NCI-H460 (cell line): Measurements from ENCODE around the gene DDX10. TPM values are rescaled to one million over a fixed set of nuclear protein-coding genes. Genes with fewer than 3 reads are reported as not detected.
"Not testable (repeated sequence)": the region's sequence is repeated elsewhere in the genome, so short reads cannot be mapped to it uniquely, and the experiment has no call there.

ENCODE experiments used
- DNase-seq: peaks from one replicate; pipeline ENCODE4 v3.0.0-alpha.2; 2016; ENCODE audit warnings: low read depth; ENCODE audit errors: extremely low read depth
- polyA plus RNA-seq: library from polyadenylated mRNA; depleted of rRNA; stranded (reverse); fragments of >200 nt; gene quantifications from 2 replicates; pipeline ENCODE4 v1.2.3, GENCODE V29; 2014; cell fraction: nucleus; rRNA removed
- total RNA-seq: library from RNA; depleted of rRNA; stranded (reverse); fragments of >200 nt; shearing (Covaris generic); gene quantifications from 2 replicates; pipeline ENCODE4 v1.2.3, GENCODE V29; 2014; rRNA removed

DDX10 gene
- total RNA-seq = 277 and 301 TPM in 2 replicates
- polyA plus RNA-seq = 54.6 and 68.1 TPM in 2 replicates

DNA sequence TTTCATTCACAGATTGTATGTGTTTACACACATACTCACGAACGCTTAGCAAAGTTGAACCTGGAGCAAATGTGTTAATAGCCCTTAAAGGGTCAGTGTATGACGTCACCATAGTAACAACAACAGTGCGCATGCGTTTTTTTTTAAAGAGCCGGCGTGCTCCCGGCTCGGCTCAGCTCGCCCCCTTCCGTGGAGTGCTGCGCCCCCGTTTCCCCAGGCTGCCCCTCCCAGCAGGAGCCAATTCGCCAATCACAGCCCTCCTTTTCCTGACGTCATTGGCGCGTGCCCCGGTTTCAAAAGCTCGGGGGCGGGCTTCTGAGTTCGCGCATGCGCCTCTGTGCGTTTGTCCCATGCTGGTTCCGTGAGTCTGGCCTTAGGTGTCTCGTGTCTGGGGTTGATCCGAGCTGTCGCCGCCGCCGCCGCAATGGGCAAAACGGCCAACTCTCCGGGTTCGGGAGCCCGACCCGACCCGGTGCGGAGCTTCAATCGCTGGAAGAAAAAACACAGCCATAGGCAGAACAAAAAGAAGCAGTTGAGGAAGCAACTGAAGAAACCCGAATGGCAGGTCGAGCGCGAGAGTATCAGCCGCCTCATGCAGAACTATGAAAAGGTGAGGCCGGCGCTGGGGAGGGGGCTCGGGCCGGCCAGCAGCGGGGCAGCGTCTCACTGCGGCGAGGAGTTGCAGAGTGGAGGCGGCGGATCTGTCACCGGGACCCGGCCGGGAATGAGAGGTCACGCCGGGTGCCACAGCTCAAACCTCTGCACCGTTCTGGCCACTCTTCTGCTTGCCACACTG lies at the start of gene DDX10:
Gene DDX10 (plus strand): TSS at position 340 of the 796 bp plus-strand sequence. CDS start 85 bp downstream, at position 425.
- peak; percentile 96 for DNase-seq

GRCh38 chr11:108616549-108616948 lies 48.3 kb upstream of the DDX10 start:
- DNase-seq = peak; percentile 38

- DNase-seq = no peak
Measured at GRCh38 chr11:108617055-108617454, 47.8 kb upstream of the DDX10 start.

GRCh38 chr11:108618529-108618928 lies 46.3 kb upstream of the DDX10 start:
- DNase-seq = peak; percentile 18

DNA sequence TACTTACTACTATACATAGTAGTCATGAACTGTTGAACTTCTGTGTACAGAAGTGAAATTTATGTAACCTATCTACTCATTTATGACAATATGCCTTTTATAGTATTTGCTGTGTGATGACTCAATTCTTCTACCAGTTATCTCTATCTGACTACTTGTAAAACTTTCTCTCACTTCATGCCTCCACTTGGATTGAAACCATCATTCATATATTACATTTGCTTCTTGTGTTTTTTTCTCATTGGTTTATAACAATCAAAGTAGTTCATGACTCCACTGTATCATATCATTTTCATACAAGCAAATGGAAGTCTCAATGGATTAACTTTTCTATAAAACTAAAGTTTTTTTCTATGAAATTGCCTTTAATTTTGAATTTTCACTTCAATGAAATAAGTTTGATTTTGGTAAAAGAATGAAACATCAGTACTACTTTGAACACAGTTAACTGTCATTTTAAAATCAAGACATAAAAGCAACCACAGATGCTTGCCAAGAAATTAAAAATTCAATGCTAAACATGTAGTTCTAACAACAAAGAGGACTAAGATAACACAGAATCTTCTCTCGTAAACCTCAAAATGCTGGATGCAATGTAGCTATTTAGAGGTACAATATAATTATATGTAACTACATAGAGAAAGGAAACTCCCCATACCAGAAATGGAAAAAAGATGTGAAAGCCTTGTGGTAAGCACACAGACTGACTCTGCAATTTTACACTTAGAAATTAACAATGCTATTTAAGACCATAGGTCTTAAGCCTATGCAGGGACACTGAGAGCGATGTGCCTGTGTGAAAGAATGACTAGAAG lies 43.7 kb upstream of the DDX10 start:
- DNase-seq = no peak

DNA sequence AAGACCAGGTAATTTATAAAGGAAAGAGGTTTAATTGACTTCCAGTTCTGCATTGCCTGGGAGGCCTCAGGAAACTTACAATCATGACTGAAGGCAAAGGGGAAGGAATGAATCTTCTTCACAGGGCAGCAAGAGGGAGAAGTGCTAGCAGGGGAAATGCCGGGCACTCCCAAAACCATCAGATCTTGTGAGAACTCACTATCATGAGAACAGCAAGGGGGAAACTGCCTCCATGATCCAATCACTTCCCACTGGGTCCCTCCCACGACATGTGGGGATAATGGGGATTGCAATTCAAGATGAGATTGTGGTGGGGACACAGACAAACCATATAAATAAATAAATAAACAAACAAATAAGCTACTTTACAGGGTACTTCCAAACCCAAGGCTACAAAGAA lies 42.5 kb upstream of the DDX10 start:
- no peak for DNase-seq

DNA sequence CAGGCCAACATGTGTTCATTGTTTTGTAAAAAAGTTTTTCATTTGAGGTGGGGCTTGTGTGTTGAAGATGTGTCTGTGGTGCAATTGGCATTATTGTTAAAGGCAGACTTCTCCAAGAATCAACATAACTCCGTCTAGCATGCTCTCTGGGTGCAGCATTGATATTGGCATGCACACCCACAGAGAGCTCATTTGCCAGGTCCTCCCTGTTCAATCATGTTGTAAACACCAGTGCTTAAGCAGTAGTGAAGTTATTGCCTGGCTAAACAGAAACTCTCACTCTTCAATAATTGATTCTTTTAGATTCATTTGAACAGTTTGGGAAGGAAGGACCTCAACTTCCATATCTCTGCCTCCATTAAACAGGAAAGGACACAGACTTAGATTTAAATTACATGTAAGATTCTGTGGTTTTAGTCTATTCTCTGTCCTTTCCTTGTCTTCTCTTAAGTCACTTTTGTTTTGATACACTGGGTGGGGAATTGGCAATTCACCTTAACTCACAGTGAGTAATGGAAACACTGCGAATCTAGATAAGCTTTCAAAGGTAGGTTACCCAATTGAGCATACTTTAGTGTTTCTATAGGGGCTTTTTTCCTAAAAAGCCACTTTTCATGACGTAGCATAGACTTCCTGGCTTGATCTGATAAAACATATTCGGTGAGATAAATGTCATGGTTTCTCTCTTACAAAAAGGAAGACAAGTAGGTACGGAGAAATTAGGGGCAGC lies 40.5 kb upstream of the DDX10 start:
- DNase-seq = no peak

DNA sequence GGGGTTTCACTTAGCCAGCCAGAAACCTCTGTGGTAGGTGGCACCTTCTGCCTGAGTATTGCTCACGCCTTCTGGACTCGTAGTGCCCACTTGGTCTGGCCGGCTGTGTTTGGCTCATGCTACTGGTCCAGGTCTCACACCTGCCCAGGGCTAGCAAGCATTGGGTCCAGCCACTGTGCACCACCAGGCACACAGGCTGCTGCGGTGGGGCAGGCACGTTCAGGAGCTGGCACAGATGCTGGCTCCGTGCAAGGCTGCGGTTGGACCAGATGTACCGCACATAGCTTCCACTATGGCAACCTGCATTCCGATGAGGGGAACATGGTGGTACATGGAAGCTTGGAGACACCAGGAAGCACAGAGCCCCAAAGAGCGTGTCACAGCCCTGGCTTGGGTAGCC lies 36.5 kb upstream of the DDX10 start:
- no peak for DNase-seq

GRCh38 chr11:108628812-108629211 lies 36.1 kb upstream of the DDX10 start:
- DNase-seq = no peak

GRCh38 chr11:108629274-108629673 lies 35.6 kb upstream of the DDX10 start:
- no peak for DNase-seq

DNA sequence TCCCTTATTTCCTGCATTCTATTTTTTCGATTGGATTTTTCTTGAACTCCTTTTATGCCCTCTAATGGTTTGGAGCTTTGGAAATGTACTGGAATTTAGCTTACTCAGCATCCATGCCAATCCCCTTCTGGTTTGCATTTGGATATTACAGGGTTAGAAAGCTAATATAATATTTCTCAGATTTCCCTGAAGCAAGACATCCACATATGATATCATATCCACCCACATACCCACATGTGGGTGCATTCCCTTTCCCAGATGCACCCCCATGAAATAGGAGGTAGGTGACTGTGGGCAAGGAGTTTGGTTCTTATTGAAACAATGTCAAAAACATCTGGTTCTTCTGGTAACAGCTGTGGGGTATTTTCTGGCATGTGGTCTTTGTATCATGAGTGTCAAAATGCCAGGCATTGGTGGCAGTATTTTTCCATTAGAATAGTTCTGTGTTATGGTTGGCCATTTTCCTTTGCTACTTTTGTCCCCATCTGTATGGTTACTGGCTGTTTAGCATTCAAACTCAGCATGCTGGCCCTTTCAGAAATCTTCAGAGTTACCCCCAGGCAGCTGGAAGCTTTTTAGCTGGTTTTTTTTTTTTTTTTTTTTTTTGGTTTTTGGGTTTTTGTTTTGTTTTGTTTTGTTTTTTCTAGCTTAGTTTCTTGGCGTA lies 32.7 kb upstream of the DDX10 start:
- DNase-seq = no peak

DNA sequence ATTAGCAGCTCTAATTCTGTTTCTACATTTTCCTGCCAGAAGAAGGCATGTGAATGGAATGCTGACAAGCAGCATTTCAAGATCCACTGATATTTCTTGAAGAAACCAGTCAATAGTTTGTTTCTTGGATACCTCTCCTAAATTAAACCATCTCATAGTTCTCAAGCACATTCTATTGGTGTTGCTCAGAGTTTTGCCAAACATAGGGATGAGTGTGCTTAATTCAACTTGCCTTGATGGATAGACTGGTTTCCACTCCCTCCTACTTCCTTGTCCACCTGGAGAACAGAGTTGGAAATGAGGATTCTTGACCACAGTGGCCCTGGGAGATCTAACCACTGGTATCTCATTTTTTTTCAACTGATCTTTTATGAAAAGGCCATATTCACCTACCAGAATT lies 29.8 kb upstream of the DDX10 start:
- no peak for DNase-seq

DNA sequence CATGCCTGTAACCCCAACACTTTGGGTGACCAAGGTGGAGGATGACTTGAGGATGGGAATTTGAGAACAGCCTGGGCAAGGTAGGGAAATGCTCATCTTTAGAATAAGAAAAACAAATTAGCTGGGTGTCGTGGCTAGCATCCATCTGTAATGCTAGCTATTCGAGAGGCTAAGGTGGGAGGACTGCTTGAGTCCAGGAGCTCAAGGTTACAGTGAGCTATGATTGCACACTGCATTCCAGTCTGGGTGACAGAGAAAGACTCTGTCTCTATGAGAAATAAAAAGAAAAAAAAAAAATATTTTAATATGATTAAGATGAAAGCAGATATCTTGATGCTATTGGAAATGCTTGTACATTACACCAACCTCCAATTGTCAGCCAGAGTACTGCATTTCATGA lies 28.6 kb upstream of the DDX10 start:
- DNase-seq = no peak

GRCh38 chr11:108639146-108639545 lies 25.7 kb upstream of the DDX10 start:
- DNase-seq = no peak

DNA sequence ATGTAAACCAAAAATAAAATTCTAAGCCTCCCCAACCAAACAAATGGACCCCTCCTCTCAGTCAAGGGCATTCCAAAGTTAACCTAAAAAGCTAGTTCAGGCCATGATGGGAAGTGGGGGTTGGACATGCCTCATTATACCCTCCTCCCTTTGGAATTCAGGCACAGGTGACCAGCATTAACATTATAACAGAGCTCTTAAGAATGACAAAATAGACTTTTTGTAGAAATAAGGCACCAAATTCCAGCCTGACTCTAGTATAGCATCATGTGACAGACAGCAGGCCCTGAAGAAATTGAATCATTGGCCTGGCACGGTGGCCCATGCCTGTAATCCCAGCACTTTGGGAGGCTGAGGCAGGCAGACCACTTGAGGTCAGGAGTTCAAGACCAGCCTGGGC lies 23.1 kb upstream of the DDX10 start:
- DNase-seq = not testable (repeated sequence)

DNA sequence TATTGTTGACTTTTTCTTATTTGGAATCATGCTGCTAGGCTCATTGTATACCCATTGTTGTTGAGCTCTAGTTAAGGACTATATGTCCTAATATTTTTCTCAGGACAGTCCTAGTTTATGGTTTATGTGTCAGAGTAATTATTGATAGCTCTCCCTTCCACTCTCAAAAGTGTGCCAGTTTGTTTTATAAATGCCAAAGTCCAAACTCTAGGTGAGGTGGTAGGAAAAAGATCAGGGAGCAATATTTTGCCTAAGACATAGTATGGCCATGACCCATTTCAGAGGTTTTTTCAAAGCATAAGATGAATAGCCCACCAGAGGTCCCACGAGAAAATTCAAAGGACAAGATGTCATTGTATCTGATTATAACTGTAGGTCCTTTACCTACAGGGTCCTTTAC lies 20.9 kb upstream of the DDX10 start:
- no peak for DNase-seq

- no peak for DNase-seq
Measured at GRCh38 chr11:108645970-108646369, 18.9 kb upstream of the DDX10 start.

- DNase-seq = no peak
Measured at GRCh38 chr11:108647387-108647700, 17.5 kb upstream of the DDX10 start.

DNA sequence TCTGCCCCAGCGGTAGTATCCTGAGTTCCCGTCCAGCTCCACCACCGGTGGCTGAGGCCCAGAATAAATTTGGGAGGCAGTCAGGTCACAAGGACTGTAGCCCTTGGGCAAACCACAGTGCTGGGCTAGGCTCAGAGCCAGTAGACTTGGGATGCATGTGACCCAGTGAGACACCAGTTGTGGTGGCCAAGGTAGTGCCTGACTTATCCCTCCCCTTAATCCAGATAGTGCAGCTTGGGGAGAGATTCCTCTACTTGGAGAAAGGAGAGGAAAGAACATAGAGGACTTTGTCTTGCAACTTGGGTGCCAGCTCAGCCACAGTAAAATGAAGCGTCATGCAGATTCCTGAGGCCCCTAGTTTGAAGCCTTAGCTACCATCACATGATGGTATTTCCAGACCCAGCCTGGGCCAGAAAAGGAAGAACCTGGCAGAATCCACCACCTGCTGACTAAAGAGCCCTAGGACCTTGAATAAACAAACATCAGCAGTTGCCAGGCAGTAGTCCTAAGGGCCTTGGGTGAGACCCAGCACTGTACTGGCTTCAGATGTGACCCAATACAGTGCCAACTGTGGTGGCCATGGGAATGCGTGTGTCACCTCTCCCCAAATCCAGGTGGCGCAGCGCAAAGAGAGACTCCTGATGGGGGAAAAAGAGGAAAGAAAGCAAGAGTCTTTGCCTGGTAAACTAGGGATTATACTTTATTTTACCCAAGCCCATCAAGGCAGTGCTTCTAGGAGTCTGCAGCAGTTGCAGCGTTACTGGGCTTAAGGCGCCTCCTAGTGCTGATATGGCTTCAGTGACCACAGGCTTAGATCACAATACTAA lies 17.0 kb upstream of the DDX10 start:
- DNase-seq = peak; percentile 70

- no peak for DNase-seq
Measured at GRCh38 chr11:108648528-108648885, 16.4 kb upstream of the DDX10 start.
